ENCODE data around the gene ATP8A1. TPM values are rescaled to one million over a fixed set of nuclear protein-coding genes. Genes with fewer than 3 reads are reported as not detected.

Gene ATP8A1
- total and polyA plus RNA-seq, 2 of the 4 experiments (the other 2 are of a cell fraction): 0.12 to 0.36 TPM

DNA sequence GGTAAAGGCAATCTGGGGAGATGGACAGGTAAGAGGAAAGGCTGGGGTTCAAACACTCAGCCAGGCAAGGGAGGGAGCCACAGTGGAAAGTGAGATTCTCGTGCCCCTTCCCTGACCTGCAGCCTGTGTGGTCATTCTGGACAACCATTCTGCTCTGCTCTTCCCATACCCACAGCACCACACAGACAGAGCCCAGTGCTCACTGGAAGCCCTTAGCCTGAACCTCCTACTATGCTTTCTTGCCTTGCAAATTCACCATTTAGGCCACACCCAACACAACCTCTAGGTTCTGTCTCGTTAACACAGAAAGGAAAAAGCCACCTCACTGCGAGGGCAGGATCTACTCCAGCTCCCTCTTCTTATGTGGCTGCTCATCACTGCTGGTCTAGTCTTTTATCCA lies 166.9 kb downstream of the ATP8A1 start:
- Histone ChIP-seq H3K9me3 (ENCODE audit: control insufficient read depth, insufficient read depth, low read length) (no peaks in the 10 kb centered on the region), H3K14ac (replicated peaks; ENCODE audit: low read depth, low read length) (no peak overlapping the region), H3K4me2 (ENCODE audit: low read depth, low read length) (no peak overlapping the region), H3K79me1 (ENCODE audit: low read depth in 1 of 2, low read length in 2 of 2) (no peaks in the 10 kb centered on the region), H3K4ac (ENCODE audit: low read depth, low read length) (no peak overlapping the region), H4K91ac (ENCODE audit: insufficient read depth, low read depth, low read length) (no peak overlapping the region), H3K4me1 (ENCODE audit: control insufficient read depth, insufficient read depth, low read length) (peaks cover 2% of the 10 kb centered on the region; the same call in 1 of the 2 replicates), H3K36me3 (ENCODE audit: control insufficient read depth, insufficient read depth, low read length) (no peaks in the 10 kb centered on the region), H3K27ac (ENCODE audit: insufficient read depth, low read length) (no peak overlapping the region), H2AK9ac (replicated peaks; ENCODE audit: low read depth, low read length, poor library complexity) (no peak overlapping the region), H4K5ac (ENCODE audit: low read depth, low read length) (no peak overlapping the region), H4K8ac (ENCODE audit: low read depth in 2 of 2, low read length in 2 of 2) (no peak overlapping the region), H3K23ac (ENCODE audit: low read depth, low read length) (no peak overlapping the region), H3K18ac (ENCODE audit: low read depth, low read length) (no peak overlapping the region), H2AK5ac (ENCODE audit: low read depth, low read length) (no peak overlapping the region), H2BK120ac (ENCODE audit: low read depth, low read length) (no peak overlapping the region), H2BK20ac (ENCODE audit: low read depth, low read length) (no peak overlapping the region), H3K4me3 (ENCODE audit: insufficient read depth, low read depth, low read length) (no peak overlapping the region), H3K9ac (ENCODE audit: low read depth, low read length) (no peak overlapping the region), H3K27me3 (ENCODE audit: control insufficient read depth, insufficient read depth, low read length) (peaks cover 4% of the 10 kb centered on the region), H2BK5ac (ENCODE audit: low read depth, low read length, poor library complexity, severe bottlenecking) (no peak overlapping the region), H4K20me1 (ENCODE audit: insufficient read depth, low read length) (no peaks in the 10 kb centered on the region), H2AFZ (replicated peaks; ENCODE audit: low read length, poor library complexity) (no peak overlapping the region), H2BK15ac (ENCODE audit: low read depth, low read length) (no peak overlapping the region), H3K56ac (ENCODE audit: extremely low read depth, insufficient read depth, low read length) (no peak overlapping the region), H3K9me1 (ENCODE audit: insufficient read depth, low read length) (no peaks in the 10 kb centered on the region; the same call in 1 of the 2 replicates)
- dilution Hi-C loops (cut with HindIII; ENCODE audit: low sequenced_read_pairs, unreplicated experiment): no loop called here
- in situ Hi-C loops (cut with MboI; ENCODE audit: low sequenced_read_pairs): no loop called here
- DNase-seq: no peak
- POLR2A ChIA-PET (ENCODE audit: unreplicated experiment): no interaction called here
- CTCF ChIA-PET: interaction anchor here (1.3 kb wide), 1 partner anchor 29 kb away, joined by 3 read pairs; no protein-coding TSS in a partner anchor
- no peak for ATAC-seq (ENCODE audit: low read depth)
- WGBS, 2 experiments (ENCODE audit: extremely low coverage in 2 of 2, insufficient read length in 1 of 2): no CpG with 5 or more reads among the region's 3 CpGs
- TF ChIP-seq RFX5 (IDR thresholded peaks at IDR 0.05; ENCODE audit: low read depth, low read length): no peak
- TF ChIP-seq, protein P1, sequence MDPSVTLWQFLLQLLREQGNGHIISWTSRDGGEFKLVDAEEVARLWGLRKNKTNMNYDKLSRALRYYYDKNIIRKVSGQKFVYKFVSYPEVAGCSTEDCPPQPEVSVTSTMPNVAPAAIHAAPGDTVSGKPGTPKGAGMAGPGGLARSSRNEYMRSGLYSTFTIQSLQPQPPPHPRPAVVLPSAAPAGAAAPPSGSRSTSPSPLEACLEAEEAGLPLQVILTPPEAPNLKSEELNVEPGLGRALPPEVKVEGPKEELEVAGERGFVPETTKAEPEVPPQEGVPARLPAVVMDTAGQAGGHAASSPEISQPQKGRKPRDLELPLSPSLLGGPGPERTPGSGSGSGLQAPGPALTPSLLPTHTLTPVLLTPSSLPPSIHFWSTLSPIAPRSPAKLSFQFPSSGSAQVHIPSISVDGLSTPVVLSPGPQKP (IDR thresholded peaks at IDR 0.05; ENCODE audit: borderline replicate concordance, low read depth, low read length): no peak
- no TSS peak for BruUV-seq (replicated peaks)
- intact Hi-C loops (cut with micrococcal nuclease): no loop called here

All from IMR-90 (cell line).